Activated naive CD4-positive, alpha-beta T cell treated with anti-CD3 and anti-CD28 coated beads for 36 hours (primary cell): Measurements from ENCODE around the gene DKK1. TPM values are rescaled to one million over a fixed set of nuclear protein-coding genes. Genes with fewer than 3 reads are reported as not detected.

Experiments
- CTCF ChIA-PET: fragments of 350-600 bp; sonication (Branson Sonifier 250); formaldehyde crosslinking; loops from one replicate; lab custom pipeline; 2021; ENCODE audit warnings: antibody characterized with exemption; lab: Charles Lee
- DNase-seq: peaks from one replicate; pipeline ENCODE4 v3.0.0-alpha.2; 2020
- H3K27ac Mint-ChIP-seq: one replicate; pipeline ENCODE4 v1.8.0; 2021; ENCODE audit warnings: mild to moderate bottlenecking, mixed read lengths
- H3K27me3 Mint-ChIP-seq: one replicate; pipeline ENCODE4 v1.8.0; 2021; ENCODE audit warnings: low read depth, mixed read lengths
- H3K36me3 Mint-ChIP-seq: one replicate; pipeline ENCODE4 v1.8.0; 2021; ENCODE audit warnings: low read depth, mixed read lengths
- H3K4me1 Mint-ChIP-seq: one replicate; pipeline ENCODE4 v1.8.0; 2021; ENCODE audit warnings: low read depth, mixed read lengths
- H3K4me3 Mint-ChIP-seq: one replicate; pipeline ENCODE4 v1.8.0; 2021; ENCODE audit warnings: mild to moderate bottlenecking, moderate library complexity, mixed read lengths
- H3K9me3 Mint-ChIP-seq: one replicate; pipeline ENCODE4 v1.8.0; 2021; ENCODE audit warnings: mixed read lengths
- intact Hi-C: fragments of 100-400 bp; cut with micrococcal nuclease; formaldehyde crosslinking; loops from one replicate; pipeline ENCODE4 v1.15.1; 2023
- total RNA-seq, 2 experiments: library from RNA; stranded (reverse); gene quantifications; one replicate each; pipeline ENCODE4 v1.2.3, GENCODE V29; 2021

DKK1 gene
- total RNA-seq = not detected

- Mint-ChIP-seq H3K27ac (no peak within 1 kb of the TSS), H3K9me3 (no peaks in the 10 kb centered on the region), H3K4me3 (peak within 1 kb of the TSS; percentile 39), H3K27me3 (peaks cover 42% of the 10 kb centered on the region), H3K36me3 (peaks cover 2% of the 10 kb centered on the region), H3K4me1 (peaks cover 12% of the 10 kb centered on the region)
- DNase-seq = peak; percentile 23
- intact Hi-C loops = loop anchor here (5.0 kb wide), 1 partner anchor 253 kb away; no protein-coding TSS in a partner anchor
- CTCF ChIA-PET = no interaction called here
Observed at GRCh38 chr10:52313933-52314821, at the start of gene DKK1. TSS of gene DKK1 (plus strand) at chr10:52314281. CDS start at chr10:52314435, 154 bp downstream.

- no peak for DNase-seq
- Mint-ChIP-seq H3K27ac (no peak overlapping the region), H3K36me3 (no peaks in the 10 kb centered on the region), H3K4me1 (no peaks in the 10 kb centered on the region), H3K9me3 (no peaks in the 10 kb centered on the region), H3K27me3 (no peaks in the 10 kb centered on the region), H3K4me3 (no peak overlapping the region)
- CTCF ChIA-PET = interaction anchor here (0.6 kb wide), 1 partner anchor 1397 kb away, joined by 3 read pairs; no protein-coding TSS in a partner anchor
- intact Hi-C loops = no loop called here
Observed at GRCh38 chr10:52265131-52265926, 48.8 kb upstream of the DKK1 start.

GRCh38 chr10:52266858-52267257 is 47.2 kb upstream of the DKK1 start:
- no peaks in the 10 kb centered on the region for H3K9me3 Mint-ChIP-seq
- no peaks in the 10 kb centered on the region for H3K27me3 Mint-ChIP-seq
- no peaks in the 10 kb centered on the region for H3K36me3 Mint-ChIP-seq
- H3K27ac Mint-ChIP-seq = no peak overlapping the region
- H3K4me1 Mint-ChIP-seq = no peaks in the 10 kb centered on the region
- intact Hi-C loops = no loop called here
- CTCF ChIA-PET = no interaction called here
- DNase-seq = no peak
- no peak overlapping the region for H3K4me3 Mint-ChIP-seq

- Mint-ChIP-seq H3K9me3 (no peaks in the 10 kb centered on the region), H3K36me3 (no peaks in the 10 kb centered on the region), H3K4me3 (no peak overlapping the region), H3K4me1 (no peaks in the 10 kb centered on the region), H3K27ac (no peak overlapping the region), H3K27me3 (no peaks in the 10 kb centered on the region)
- no peak for DNase-seq
- CTCF ChIA-PET = no interaction called here
- intact Hi-C loops = no loop called here
Observed at GRCh38 chr10:52268790-52269189, 45.3 kb upstream of the DKK1 start.

GRCh38 chr10:52269233-52269632 is 44.8 kb upstream of the DKK1 start:
- Mint-ChIP-seq H3K4me3 (no peak overlapping the region), H3K27me3 (no peaks in the 10 kb centered on the region), H3K4me1 (no peaks in the 10 kb centered on the region), H3K36me3 (no peaks in the 10 kb centered on the region), H3K9me3 (peaks cover 2% of the 10 kb centered on the region), H3K27ac (no peak overlapping the region)
- CTCF ChIA-PET = no interaction called here
- intact Hi-C loops = no loop called here
- no peak for DNase-seq

- H3K9me3 Mint-ChIP-seq = peaks cover 12% of the 10 kb centered on the region
- H3K4me3 Mint-ChIP-seq = no peak overlapping the region
- H3K27me3 Mint-ChIP-seq = no peaks in the 10 kb centered on the region
- no peaks in the 10 kb centered on the region for H3K4me1 Mint-ChIP-seq
- DNase-seq = no peak
- H3K36me3 Mint-ChIP-seq = no peaks in the 10 kb centered on the region
- intact Hi-C loops = no loop called here
- CTCF ChIA-PET = no interaction called here
- H3K27ac Mint-ChIP-seq = no peak overlapping the region
Observed at GRCh38 chr10:52276163-52276562, 37.9 kb upstream of the DKK1 start.

- H3K27me3 Mint-ChIP-seq = no peaks in the 10 kb centered on the region
- peaks cover 12% of the 10 kb centered on the region for H3K9me3 Mint-ChIP-seq
- CTCF ChIA-PET = no interaction called here
- no peaks in the 10 kb centered on the region for H3K36me3 Mint-ChIP-seq
- H3K27ac Mint-ChIP-seq = no peak overlapping the region
- no peak for DNase-seq
- no peaks in the 10 kb centered on the region for H3K4me1 Mint-ChIP-seq
- intact Hi-C loops = no loop called here
- H3K4me3 Mint-ChIP-seq = no peak overlapping the region
Observed at GRCh38 chr10:52276986-52277385, 37.1 kb upstream of the DKK1 start.

GRCh38 chr10:52279546-52279945 is 34.5 kb upstream of the DKK1 start:
- Mint-ChIP-seq H3K4me3 (no peak overlapping the region), H3K36me3 (no peaks in the 10 kb centered on the region), H3K27me3 (no peaks in the 10 kb centered on the region), H3K4me1 (no peaks in the 10 kb centered on the region), H3K9me3 (peaks cover 9% of the 10 kb centered on the region), H3K27ac (no peak overlapping the region)
- DNase-seq = no peak
- CTCF ChIA-PET = no interaction called here
- intact Hi-C loops = no loop called here

GRCh38 chr10:52280051-52280450 is 34.0 kb upstream of the DKK1 start:
- Mint-ChIP-seq H3K9me3 (peaks cover 9% of the 10 kb centered on the region), H3K4me1 (no peaks in the 10 kb centered on the region), H3K4me3 (no peak overlapping the region), H3K27ac (no peak overlapping the region), H3K27me3 (no peaks in the 10 kb centered on the region), H3K36me3 (no peaks in the 10 kb centered on the region)
- no peak for DNase-seq
- CTCF ChIA-PET = no interaction called here
- intact Hi-C loops = no loop called here

- peaks cover 3% of the 10 kb centered on the region for H3K9me3 Mint-ChIP-seq
- CTCF ChIA-PET = no interaction called here
- H3K4me1 Mint-ChIP-seq = no peaks in the 10 kb centered on the region
- intact Hi-C loops = no loop called here
- DNase-seq = no peak
- H3K36me3 Mint-ChIP-seq = no peaks in the 10 kb centered on the region
- H3K27me3 Mint-ChIP-seq = no peaks in the 10 kb centered on the region
- H3K27ac Mint-ChIP-seq = no peak overlapping the region
- no peak overlapping the region for H3K4me3 Mint-ChIP-seq
Observed at GRCh38 chr10:52283174-52283573, 30.9 kb upstream of the DKK1 start.

- Mint-ChIP-seq H3K36me3 (no peaks in the 10 kb centered on the region), H3K27ac (no peak overlapping the region), H3K27me3 (no peaks in the 10 kb centered on the region), H3K4me3 (no peak overlapping the region), H3K4me1 (no peaks in the 10 kb centered on the region), H3K9me3 (no peaks in the 10 kb centered on the region)
- CTCF ChIA-PET = no interaction called here
- intact Hi-C loops = no loop called here
- no peak for DNase-seq
Observed at GRCh38 chr10:52284416-52285013, 29.6 kb upstream of the DKK1 start.

GRCh38 chr10:52287866-52288265 is 26.2 kb upstream of the DKK1 start:
- Mint-ChIP-seq H3K9me3 (no peaks in the 10 kb centered on the region), H3K4me1 (no peaks in the 10 kb centered on the region), H3K27me3 (no peaks in the 10 kb centered on the region), H3K36me3 (no peaks in the 10 kb centered on the region), H3K27ac (no peak overlapping the region), H3K4me3 (no peak overlapping the region)
- intact Hi-C loops = no loop called here
- no peak for DNase-seq
- CTCF ChIA-PET = no interaction called here
